HG02973 (cell line): ENCODE data around the gene ANTKMT.

Experiments used
- ATAC-seq: cut with Tn5 transposase; IDR thresholded peaks from one replicate; pipeline ENCODE4 v1.9.1; 2021; ENCODE audit warnings: moderate library complexity; ENCODE audit not compliant: unreplicated experiment

Gene ANTKMT

DNA sequence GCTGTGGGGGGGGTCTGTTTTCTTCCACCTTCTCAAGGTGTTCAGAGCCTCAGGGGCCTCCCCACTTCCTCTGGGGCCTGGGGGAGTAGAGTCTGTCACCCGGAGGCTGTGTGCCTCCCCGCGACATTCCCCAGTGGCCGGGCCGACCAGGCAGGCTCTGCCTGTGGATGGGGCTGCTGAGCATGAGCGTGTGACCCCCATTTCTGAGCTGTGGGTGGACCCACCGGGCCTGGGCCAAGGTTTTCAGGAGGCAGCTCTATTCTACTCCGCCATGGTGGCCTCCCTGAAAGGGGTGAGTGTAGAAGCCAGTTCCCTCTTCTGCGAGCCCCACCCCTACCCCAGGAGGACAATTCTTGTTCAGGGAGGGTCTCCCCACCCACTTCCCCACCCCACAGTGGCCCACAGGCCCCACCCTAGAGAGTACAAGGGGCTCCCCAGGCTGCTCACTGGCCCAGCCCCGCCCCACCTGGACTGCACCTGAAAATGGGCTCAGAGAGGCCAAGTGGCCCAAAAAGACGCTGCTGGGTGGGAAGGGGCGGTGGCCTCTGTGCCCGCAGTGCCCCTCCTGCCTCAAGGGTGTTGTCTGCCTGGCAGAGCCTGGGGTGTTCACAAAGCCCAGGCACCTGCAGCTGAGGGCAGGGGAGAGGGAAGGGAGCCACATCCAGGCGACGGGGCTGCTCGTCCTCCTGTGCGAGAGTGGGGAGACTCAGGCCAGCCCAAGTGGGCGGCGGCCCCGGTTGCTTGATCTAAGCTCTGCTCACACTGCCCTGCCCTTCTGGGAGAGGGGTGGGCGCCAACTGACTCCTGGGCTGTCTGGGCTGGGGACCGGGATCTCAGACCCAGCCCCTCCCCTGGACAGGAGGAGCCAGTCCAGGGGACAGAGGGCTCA lies 40.9 kb downstream of the ANTKMT start:
- no peak for ATAC-seq

DNA sequence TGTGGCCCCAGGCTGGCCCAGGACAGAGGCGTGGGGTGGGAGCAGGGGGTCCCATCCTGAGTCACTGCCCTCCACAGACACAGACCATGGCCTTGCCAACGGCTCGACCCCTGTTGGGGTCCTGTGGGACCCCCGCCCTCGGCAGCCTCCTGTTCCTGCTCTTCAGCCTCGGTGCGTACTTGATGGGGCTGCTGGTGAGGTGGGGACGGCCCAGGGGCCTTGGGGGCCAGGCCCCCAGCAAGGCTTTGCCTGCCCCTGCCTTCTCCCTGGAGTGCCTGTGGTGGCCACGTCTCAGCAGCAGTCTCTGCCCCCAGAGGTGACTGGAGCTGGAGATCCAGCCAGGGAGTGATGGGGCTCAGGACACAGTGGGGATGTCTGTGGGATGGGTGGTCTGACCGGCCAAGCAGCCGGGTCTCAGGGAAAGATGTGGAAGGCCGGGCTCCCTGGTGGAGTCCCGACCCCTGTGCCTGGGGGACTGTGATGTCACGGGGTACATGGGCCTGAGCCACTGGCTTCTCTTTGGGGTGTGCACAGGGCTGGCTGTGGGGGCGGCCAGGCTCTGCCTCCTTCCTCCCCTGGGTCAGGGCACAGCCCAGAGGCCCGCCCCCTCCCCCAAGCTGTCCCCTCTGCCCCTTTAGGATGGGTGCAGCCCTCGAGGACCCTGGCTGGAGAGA lies 41.8 kb downstream of the ANTKMT start:
- ATAC-seq: no peak

DNA sequence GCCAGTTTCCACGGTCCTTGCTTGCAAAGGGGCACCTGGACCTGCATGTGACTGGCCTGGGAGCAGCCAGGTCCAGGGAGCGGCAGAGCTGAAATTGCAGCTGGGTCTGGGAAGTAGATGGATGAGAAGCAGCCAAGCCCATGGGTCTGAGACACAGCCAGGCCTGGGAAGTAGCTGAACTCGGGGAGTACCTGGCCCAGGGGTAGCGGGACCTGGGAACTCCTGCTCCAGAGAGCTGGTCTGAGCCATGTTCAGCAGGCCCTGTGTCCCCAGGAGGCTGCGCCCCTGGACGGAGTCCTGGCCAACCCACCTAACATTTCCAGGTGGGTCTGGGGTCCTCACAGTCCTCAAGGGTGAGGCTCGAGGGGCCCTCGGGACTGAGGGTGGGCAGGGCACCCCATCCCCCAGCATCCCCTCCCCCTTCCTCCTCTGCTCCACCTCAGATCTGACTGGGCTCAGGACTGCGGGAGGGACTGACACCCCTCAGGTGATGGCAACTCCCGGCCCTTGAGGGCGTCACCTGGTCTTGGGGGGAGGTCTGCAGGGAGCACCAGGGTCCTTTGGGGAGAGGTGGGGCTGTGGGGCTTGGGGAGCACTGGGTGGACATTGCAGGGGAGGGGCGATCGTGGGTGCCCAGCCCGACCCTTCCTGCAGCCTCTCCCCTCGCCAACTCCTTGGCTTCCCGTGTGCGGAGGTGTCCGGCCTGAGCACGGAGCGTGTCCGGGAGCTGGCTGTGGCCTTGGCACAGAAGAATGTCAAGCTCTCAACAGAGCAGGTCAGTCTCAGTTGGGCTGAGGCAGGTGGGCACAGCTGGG lies 42.6 kb downstream of the ANTKMT start:
- no peak for ATAC-seq

- ATAC-seq: no peak
Observed at GRCh38 chr16:764184-764750, 43.3 kb downstream of the ANTKMT start.

GRCh38 chr16:764848-765487 lies 44.0 kb downstream of the ANTKMT start:
- no peak for ATAC-seq

- no peak for ATAC-seq
Observed at GRCh38 chr16:765488-765865, 44.5 kb downstream of the ANTKMT start.

DNA sequence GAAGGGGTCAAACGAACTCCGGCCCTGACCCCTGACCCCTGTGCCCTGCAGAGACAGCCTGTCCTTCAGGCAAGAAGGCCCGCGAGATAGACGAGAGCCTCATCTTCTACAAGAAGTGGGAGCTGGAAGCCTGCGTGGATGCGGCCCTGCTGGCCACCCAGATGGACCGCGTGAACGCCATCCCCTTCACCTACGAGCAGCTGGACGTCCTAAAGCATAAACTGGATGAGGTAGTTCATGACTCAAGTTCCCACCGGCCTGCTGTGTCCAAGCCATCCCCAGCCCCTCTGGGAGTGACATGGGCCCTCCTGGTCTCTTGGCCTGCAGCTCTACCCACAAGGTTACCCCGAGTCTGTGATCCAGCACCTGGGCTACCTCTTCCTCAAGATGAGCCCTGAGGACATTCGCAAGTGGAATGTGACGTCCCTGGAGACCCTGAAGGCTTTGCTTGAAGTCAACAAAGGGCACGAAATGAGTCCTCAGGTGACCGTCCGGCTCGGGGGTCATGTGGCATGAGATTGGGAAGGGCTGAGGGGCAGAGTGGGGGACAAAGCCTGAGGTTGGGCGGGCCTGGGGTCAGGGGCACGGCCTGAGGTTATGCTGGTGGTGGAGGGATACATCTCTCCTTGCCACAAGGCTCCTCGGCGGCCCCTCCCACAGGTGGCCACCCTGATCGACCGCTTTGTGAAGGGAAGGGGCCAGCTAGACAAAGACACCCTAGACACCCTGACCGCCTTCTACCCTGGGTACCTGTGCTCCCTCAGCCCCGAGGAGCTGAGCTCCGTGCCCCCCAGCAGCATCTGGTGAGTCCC lies 45.3 kb downstream of the ANTKMT start:
- no peak for ATAC-seq

DNA sequence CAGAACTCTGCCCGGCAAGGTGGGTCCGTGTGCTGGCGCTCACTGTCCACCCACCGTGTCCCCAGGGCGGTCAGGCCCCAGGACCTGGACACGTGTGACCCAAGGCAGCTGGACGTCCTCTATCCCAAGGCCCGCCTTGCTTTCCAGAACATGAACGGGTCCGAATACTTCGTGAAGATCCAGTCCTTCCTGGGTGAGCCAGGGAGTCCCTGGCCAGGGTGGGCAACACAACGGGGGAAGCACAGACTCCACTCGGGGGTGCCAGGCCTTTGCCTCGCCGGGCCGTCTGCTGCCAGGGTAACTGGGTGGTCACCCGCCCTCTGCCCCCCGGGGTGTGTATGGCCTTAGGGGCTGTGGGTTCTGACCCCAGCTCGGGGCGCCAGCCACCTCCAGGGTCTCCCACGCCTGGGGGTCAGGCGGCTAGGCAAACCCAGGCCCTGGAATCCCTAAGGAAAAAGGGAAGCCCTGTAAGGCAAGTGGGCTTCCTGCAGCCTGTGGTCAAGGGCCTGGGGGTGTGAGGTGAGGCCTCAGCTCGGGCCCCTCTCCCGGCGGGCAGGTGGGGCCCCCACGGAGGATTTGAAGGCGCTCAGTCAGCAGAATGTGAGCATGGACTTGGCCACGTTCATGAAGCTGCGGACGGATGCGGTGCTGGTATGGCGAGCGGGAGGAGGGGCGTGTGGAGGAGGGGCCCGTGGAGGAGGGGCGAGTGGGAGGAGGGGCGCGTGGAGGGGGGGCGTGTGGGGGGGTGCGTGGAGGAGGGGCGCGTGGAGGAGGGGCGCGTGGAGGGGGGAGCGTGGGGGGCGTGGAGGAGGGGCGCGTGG lies 46.1 kb downstream of the ANTKMT start:
- ATAC-seq: no peak

GRCh38 chr16:767743-768235 lies 46.8 kb downstream of the ANTKMT start:
- ATAC-seq: no peak

DNA sequence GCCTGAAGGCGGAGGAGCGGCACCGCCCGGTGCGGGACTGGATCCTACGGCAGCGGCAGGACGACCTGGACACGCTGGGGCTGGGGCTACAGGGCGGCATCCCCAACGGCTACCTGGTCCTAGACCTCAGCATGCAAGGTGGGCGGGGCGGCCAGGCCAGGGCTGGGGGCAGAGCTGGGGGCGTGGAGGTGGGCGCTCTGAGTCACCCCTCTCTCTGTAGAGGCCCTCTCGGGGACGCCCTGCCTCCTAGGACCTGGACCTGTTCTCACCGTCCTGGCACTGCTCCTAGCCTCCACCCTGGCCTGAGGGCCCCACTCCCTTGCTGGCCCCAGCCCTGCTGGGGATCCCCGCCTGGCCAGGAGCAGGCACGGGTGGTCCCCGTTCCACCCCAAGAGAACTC lies 47.5 kb downstream of the ANTKMT start:
- no peak for ATAC-seq

GRCh38 chr16:769184-769784 lies 48.3 kb downstream of the ANTKMT start:
- no peak for ATAC-seq

DNA sequence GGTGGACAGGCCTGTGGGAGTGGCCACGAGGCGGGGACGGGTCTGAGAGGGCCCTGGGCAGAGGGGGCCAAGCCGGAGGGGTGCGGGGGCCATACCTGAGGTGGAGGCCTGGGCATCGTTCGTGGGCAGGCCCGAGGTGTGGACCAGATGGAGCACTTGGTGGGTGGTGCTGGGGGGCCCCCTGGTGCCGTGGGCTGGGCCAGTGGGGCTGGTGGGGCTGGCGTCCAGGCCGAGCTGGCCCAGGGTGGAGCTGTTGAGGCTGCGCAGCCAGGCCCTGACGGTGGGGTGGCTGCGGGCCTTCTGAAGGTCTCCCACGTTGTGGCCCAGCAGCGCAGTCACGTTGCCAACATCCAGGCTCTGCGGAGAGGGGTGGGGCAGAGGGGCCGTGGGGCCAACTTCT lies 49.0 kb downstream of the ANTKMT start:
- no peak for ATAC-seq

DNA sequence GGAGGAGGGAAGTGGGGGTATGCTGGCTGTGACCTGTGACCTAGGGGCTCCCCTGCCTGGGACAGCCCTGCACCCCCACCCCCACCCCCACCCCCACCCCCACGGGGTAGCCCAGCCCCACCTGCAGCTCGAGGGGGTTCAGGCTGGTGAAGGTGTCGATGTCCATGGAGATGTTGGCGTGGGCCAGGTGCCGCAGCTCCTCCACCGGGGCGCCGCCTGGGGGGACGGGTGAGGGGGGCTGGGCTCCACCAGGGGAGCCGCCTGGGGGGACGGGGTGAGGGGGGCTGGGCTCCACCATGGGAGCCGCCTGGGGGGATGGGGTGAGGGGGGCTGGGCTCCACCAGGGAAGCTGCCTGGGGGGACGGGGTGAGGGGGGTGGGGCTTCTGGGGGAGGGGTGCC lies 49.5 kb downstream of the ANTKMT start:
- ATAC-seq: no peak
